Natural killer cell (primary cell): ENCODE measurements around the gene REC114. TPM values are rescaled to one million over a fixed set of nuclear protein-coding genes. Genes with fewer than 3 reads are reported as not detected.

Experiments
- ATAC-seq, 3 donors: fragments of 150-1000 bp in 2 of 3; fragments of 200-7000 bp in 1 of 3; cut with Tn5 transposase; 1 replicate in 1 of 3; 2 replicates in 2 of 3; pipeline ENCODE4 v1.10.0; 2021; ENCODE audit warnings: mild to moderate bottlenecking in 2 of 3, moderate library complexity in 2 of 3
- DNase-seq, 2 donors: peaks; one replicate each; pipeline versions ENCODE4 v3.0.0 to v3.0.0-alpha.2; 2013 to 2021; ENCODE audit warnings: mixed read lengths in 1 of 2
- H3K27ac ChIP-seq: one replicate; pipeline ENCODE4 v1.5.1; 2013; ENCODE audit warnings: mild to moderate bottlenecking, low read length
- H3K27me3 ChIP-seq: one replicate; pipeline ENCODE4 v1.6.1; 2013; ENCODE audit warnings: low read length; ENCODE audit not compliant: control insufficient read depth, insufficient read depth
- H3K36me3 ChIP-seq: one replicate; pipeline ENCODE4 v1.6.1; 2013; ENCODE audit warnings: low read length; ENCODE audit not compliant: control insufficient read depth, insufficient read depth
- H3K4me1 ChIP-seq: one replicate; pipeline ENCODE4 v1.6.1; 2013; ENCODE audit warnings: low read length; ENCODE audit not compliant: control insufficient read depth, insufficient read depth
- H3K4me3 ChIP-seq: one replicate; pipeline ENCODE4 v1.5.1; 2013; ENCODE audit warnings: low read length
- H3K9me3 ChIP-seq: one replicate; pipeline ENCODE4 v1.6.1; 2013; ENCODE audit warnings: low read length; ENCODE audit not compliant: control insufficient read depth, insufficient read depth
- H3K27ac Mint-ChIP-seq, 2 donors: one replicate each; pipeline ENCODE4 v1.8.0; 2022; ENCODE audit warnings: mild to moderate bottlenecking in 2 of 2, mixed read lengths in 2 of 2, moderate library complexity in 1 of 2
- H3K27me3 Mint-ChIP-seq, 2 donors: one replicate each; pipeline ENCODE4 v1.8.0; 2022; ENCODE audit warnings: low read depth in 2 of 2, mixed read lengths in 2 of 2
- H3K36me3 Mint-ChIP-seq: one replicate; pipeline ENCODE4 v1.8.0; 2022; ENCODE audit warnings: mixed read lengths
- H3K4me1 Mint-ChIP-seq, 2 donors: one replicate each; pipeline ENCODE4 v1.8.0; 2022; ENCODE audit warnings: mixed read lengths in 2 of 2
- H3K4me3 Mint-ChIP-seq: one replicate; pipeline ENCODE4 v1.8.0; 2022; ENCODE audit warnings: mild to moderate bottlenecking, moderate library complexity, mixed read lengths
- H3K9me3 Mint-ChIP-seq, 2 donors: one replicate each; pipeline ENCODE4 v1.8.0; 2022; ENCODE audit warnings: mixed read lengths in 2 of 2
- WGBS: methylation state at CpG from one replicate; pipeline ENCODE4 v1.1.7; 2013; ENCODE audit warnings: missing lambda C conversion rate; ENCODE audit not compliant: insufficient coverage; 5-methylcytosine and 5-hydroxymethylcytosine counted together
- intact Hi-C: fragments of 100-400 bp; cut with micrococcal nuclease; formaldehyde crosslinking; loops from one replicate; pipeline ENCODE4 v1.14.2; 2022
- total RNA-seq, 4 donors: library from RNA; stranded (reverse); fragments of 120-200 nt in 1 of 4; gene quantifications; one replicate each; pipeline versions ENCODE4 v1.2.3 to v1.2.4, GENCODE V29; 2013 to 2022
- TF ChIP-seq, protein P1 (sequence below): fragments of 200-600 bp; IDR thresholded peaks from one replicate; pipeline ENCODE4 v1.8.0; 2022; ENCODE audit warnings: antibody characterized with exemption

REC114 gene
- total RNA-seq, 3 donors from 2014 or later (not counting 1 experiment from before 2014, with no cell fraction given) = not detected

- WGBS = 93% methylated on average over 4 of the region's 4 CpGs
- Histone ChIP-seq H3K27me3 (no peaks in the 10 kb centered on the region), H3K4me1 (no peaks in the 10 kb centered on the region), H3K36me3 (peaks cover 12% of the 10 kb centered on the region), H3K9me3 (no peaks in the 10 kb centered on the region), H3K4me3 (no peak overlapping the region), H3K27ac (no peak overlapping the region)
- no peak for ATAC-seq
- Mint-ChIP-seq H3K27me3 (no peaks in the 10 kb centered on the region), H3K27ac (no peak overlapping the region), H3K9me3 (no peaks in the 10 kb centered on the region), H3K4me1 (no peaks in the 10 kb centered on the region), H3K4me3 (no peak overlapping the region), H3K36me3 (peaks cover 12% of the 10 kb centered on the region)
- TF ChIP-seq, protein P1, sequence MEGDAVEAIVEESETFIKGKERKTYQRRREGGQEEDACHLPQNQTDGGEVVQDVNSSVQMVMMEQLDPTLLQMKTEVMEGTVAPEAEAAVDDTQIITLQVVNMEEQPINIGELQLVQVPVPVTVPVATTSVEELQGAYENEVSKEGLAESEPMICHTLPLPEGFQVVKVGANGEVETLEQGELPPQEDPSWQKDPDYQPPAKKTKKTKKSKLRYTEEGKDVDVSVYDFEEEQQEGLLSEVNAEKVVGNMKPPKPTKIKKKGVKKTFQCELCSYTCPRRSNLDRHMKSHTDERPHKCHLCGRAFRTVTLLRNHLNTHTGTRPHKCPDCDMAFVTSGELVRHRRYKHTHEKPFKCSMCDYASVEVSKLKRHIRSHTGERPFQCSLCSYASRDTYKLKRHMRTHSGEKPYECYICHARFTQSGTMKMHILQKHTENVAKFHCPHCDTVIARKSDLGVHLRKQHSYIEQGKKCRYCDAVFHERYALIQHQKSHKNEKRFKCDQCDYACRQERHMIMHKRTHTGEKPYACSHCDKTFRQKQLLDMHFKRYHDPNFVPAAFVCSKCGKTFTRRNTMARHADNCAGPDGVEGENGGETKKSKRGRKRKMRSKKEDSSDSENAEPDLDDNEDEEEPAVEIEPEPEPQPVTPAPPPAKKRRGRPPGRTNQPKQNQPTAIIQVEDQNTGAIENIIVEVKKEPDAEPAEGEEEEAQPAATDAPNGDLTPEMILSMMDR = no peak
- intact Hi-C loops = no loop called here
- no peak for DNase-seq
These were observed 112.1 kb downstream of the REC114 start for GRCh38 chr15:73555080-73555479.

- no peaks in the 10 kb centered on the region for H3K4me1 Mint-ChIP-seq
- no peaks in the 10 kb centered on the region for H3K4me1 ChIP-seq
- H3K36me3 ChIP-seq = peaks cover 32% of the 10 kb centered on the region
- no peaks in the 10 kb centered on the region for H3K27me3 Mint-ChIP-seq
- H3K9me3 ChIP-seq = no peaks in the 10 kb centered on the region
- intact Hi-C loops = no loop called here
- no peaks in the 10 kb centered on the region for H3K9me3 Mint-ChIP-seq
- H3K27ac ChIP-seq = no peak overlapping the region
- no peak for ATAC-seq
- no peak overlapping the region for H3K27ac Mint-ChIP-seq
- 100% methylated on average over 1 of the region's 1 CpG for WGBS
- H3K36me3 Mint-ChIP-seq = peaks cover 12% of the 10 kb centered on the region
- DNase-seq = no peak
- TF ChIP-seq, protein P1 = no peak
- H3K4me3 Mint-ChIP-seq = no peak overlapping the region
- no peaks in the 10 kb centered on the region for H3K27me3 ChIP-seq
- no peak overlapping the region for H3K4me3 ChIP-seq
These were observed 115.6 kb downstream of the REC114 start for GRCh38 chr15:73558529-73558928.

DNA sequence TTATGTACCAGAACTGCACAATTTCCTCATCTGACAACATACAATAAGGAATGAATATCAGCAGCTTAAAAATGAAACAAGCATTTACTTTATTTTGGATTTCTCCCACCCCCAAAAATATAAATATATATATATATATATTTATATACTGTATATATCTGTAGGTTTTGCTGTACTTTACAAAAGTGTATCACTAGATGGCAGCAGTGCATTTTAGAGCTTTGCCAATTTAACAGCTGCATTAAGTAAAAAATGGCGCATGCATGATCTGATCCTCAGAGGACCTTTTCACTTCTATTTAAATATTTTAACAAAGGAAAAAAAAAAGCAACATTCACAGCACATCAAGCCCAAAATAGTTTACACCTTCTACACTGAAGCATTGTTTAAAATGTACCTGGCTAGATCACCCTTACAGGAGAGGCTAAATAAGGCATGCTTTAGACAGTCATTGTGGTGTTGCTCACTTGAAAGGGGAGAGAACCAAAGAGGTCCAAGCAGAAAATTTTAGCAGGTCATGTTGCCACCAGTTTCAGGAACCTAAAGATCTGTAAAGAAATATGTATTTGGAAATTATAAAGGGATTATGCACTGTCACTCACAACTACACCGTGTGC is 117.6 kb downstream of the REC114 start:
- 93% methylated on average over 2 of the region's 2 CpGs for WGBS

More for the DNA sequence above, 117.6 kb downstream of the REC114 start:
- no peaks in the 10 kb centered on the region for H3K9me3 ChIP-seq
- DNase-seq (peak in 1 of 2 donors; percentile 67), ATAC-seq (peak; percentile 55 to 72 (median 69))
- intact Hi-C loops = loop anchor here (1.0 kb wide), 2 partner anchors 76 to 140 kb away; no protein-coding TSS in a partner anchor
- Mint-ChIP-seq H3K36me3 (peaks cover 12% of the 10 kb centered on the region), H3K4me1 (peaks cover 0 to 9% of the 10 kb centered on the region in 2 donors), H3K27me3 (no peaks in the 10 kb centered on the region), H3K9me3 (no peaks in the 10 kb centered on the region), H3K27ac (no peak overlapping the region), H3K4me3 (no peak overlapping the region)
- no peak overlapping the region for H3K4me3 ChIP-seq
- H3K4me1 ChIP-seq = no peaks in the 10 kb centered on the region
- H3K36me3 ChIP-seq = peaks cover 44% of the 10 kb centered on the region
- H3K27ac ChIP-seq = no peak overlapping the region
- H3K27me3 ChIP-seq = no peaks in the 10 kb centered on the region
- TF ChIP-seq, protein P1 = peak; percentile 48
